Loucy (cell line): ENCODE results near the gene MAP7D1.

ENCODE experiments used
- CTCF ChIP-seq: fragments of 200-600 bp; sonication (generic); conservative IDR thresholded peaks from 2 replicates; pipeline ENCODE4 v1.5.1; 2014; ENCODE audit warnings: mild to moderate bottlenecking, antibody characterized with exemption, low read length
- EZH2phosphoT487 ChIP-seq: fragments of 200-600 bp; IDR thresholded peaks from 2 replicates; pipeline ENCODE4 v1.6.1; 2018; ENCODE audit warnings: antibody characterized with exemption, mild to moderate bottlenecking, moderate library complexity, borderline replicate concordance

GRCh38 chr1:36135796-36136195 is 20.2 kb upstream of the MAP7D1 start:
- TF ChIP-seq CTCF (no peak), EZH2phosphoT487 (no peak)
